ENCODE data around the gene SLC2A9. TPM values are rescaled to one million over a fixed set of nuclear protein-coding genes. Genes with fewer than 3 reads are reported as not detected.

Gene SLC2A9
- polyA plus RNA-seq, 3 donors from 2014 or later: 1.4 to 2.3 TPM; not detected in 1

GRCh38 chr4:9782136-9782436 lies 239.2 kb downstream of the SLC2A9 start:
- Mint-ChIP-seq H3K9me3 (no peaks in the 10 kb centered on the region), H3K4me3 (no peak overlapping the region), H3K4me1 (no peaks in the 10 kb centered on the region), H3K27ac (no peak overlapping the region), H3K36me3 (no peaks in the 10 kb centered on the region), H3K27me3 (ENCODE audit: low read depth in 3 of 3) (peaks cover 7 to 25% (median 17%) of the 10 kb centered on the region in 3 donors)
- DNase-seq: no peak

DNA sequence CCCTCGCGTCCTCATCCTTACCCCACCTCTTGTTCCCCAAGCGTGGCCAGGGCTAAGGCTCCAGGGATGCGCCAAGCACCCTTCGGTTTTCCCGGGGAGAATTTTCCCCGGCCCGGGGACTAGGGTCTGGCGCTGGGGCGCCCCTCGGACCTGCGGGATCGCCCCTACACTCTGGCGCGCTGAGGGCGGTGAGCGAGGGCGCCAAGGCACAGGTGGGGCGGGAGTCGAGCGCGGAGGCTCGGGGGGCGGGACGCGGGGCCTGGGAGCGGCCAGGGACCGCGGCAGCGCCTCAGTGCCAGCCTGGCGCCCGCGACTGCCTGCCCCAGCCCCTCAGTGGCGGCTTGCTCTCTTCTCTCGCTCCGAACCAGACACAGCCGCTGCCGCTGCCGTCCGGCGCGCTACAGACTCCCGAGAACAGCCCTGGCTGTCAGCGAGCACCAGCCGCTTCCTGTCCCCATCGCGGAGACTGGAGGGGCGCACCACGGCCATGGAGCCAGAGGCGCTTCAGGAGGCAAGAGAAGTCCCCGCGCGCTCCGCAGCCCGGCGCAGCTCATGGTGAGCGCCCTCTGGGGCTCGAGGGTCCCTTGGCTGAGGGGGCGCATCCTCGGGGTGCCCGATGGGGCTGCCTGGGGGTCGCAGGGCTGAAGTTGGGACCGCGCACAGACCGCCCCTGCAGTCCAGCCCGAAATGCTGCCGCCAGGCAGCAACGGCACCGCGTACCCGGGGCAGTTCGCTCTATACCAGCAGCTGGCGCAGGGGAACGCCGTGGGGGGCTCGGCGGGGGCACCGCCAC lies 239.8 kb downstream of the SLC2A9 start, which contains the start of gene DRD5:
Gene DRD5, plus strand, starts transcription at position 292 of the 793 bp plus-strand sequence. Its CDS starts 396 bp downstream, at position 688.
- DNase-seq: no peak
- Mint-ChIP-seq H3K4me3 (no peak within 1 kb of the TSS), H3K4me1 (no peaks in the 10 kb centered on the region), H3K27ac (no peak within 1 kb of the TSS), H3K9me3 (no peaks in the 10 kb centered on the region), H3K27me3 (ENCODE audit: low read depth in 3 of 3) (peaks cover 7 to 25% (median 17%) of the 10 kb centered on the region in 3 donors), H3K36me3 (no peaks in the 10 kb centered on the region)

Other genes starting within 250 kb of the SLC2A9 start
- gene DRD5, start 239.9 kb downstream of the SLC2A9 start, polyA plus RNA-seq: not detected
- 100 to 1,000 TPM; 339 to 509 (median 401) TPM for gene WDR1, start 95.3 kb upstream of the SLC2A9 start, polyA plus RNA-seq

All from immature natural killer cell (primary cell).